Peyer's patch (tissue), 4 donors: ENCODE measurements around the gene TMEM132D.
"Not testable (repeated sequence)": the region's sequence is repeated elsewhere in the genome, so short reads cannot be mapped to it uniquely, and the experiment has no call there.

Experiments used
- CTCF ChIP-seq, 6 experiments: fragments of 450-650 bp in 4 of 6; fragments of 200-600 bp in 2 of 6; sonication (generic) in 1 of 6; IDR thresholded peaks; one replicate each; pipeline ENCODE4 v1.5.1; 2017 to 2019; ENCODE audit warnings: antibody characterized with exemption in 6 of 6, mild to moderate bottlenecking in 3 of 6, moderate library complexity in 1 of 6
- POLR2A ChIP-seq, 2 donors: fragments of 450-650 bp; IDR thresholded peaks; one replicate each; pipeline ENCODE4 v1.5.1; 2017; ENCODE audit warnings: antibody characterized with exemption in 2 of 2, mild to moderate bottlenecking in 2 of 2, moderate library complexity in 2 of 2

GRCh38 chr12:129189879-129190278, 713.9 kb downstream of the TMEM132D start:
- not testable (repeated sequence) for TF ChIP-seq CTCF, POLR2A (IDR thresholded peaks at IDR 0.05)
